Tibial nerve (tissue), 4 donors: Measurements from ENCODE around the gene SLC30A2. TPM values are rescaled to one million over a fixed set of nuclear protein-coding genes. Genes with fewer than 3 reads are reported as not detected.

Experiments
- DNase-seq, 2 donors: peaks; one replicate each; pipeline ENCODE4 v3.0.0-alpha.2; 2019; ENCODE audit warnings: low spot score in 2 of 2
- H3K27ac ChIP-seq, 4 donors: fragments of 200-600 bp; sonication (generic) in 3 of 4; one replicate each; pipeline ENCODE4 v1.5.1; 2017 to 2019; ENCODE audit warnings: mild to moderate bottlenecking in 1 of 4
- H3K27me3 ChIP-seq, 2 donors: fragments of 200-600 bp; sonication (generic) in 1 of 2; one replicate each; pipeline versions ENCODE4 v1.5.1 to v1.6.0; 2017 to 2019
- H3K36me3 ChIP-seq, 3 donors: fragments of 200-600 bp; sonication (generic); one replicate each; pipeline ENCODE4 v1.5.1; 2018 to 2019
- H3K4me1 ChIP-seq, 4 donors: fragments of 200-600 bp; sonication (generic) in 3 of 4; one replicate each; pipeline ENCODE4 v1.5.1; 2017 to 2019
- H3K4me3 ChIP-seq, 4 donors: fragments of 200-600 bp; sonication (generic) in 3 of 4; one replicate each; pipeline ENCODE4 v1.5.1; 2017 to 2019; ENCODE audit warnings: mild to moderate bottlenecking in 1 of 4, moderate library complexity in 1 of 4
- H3K9me3 ChIP-seq, 4 donors: fragments of 200-600 bp; sonication (generic) in 3 of 4; one replicate each; pipeline ENCODE4 v1.5.1; 2017 to 2019
- CTCF ChIP-seq, 5 experiments: fragments of 200-600 bp in 3 of 5; fragments of 450-650 bp in 2 of 5; sonication (generic) in 3 of 5; IDR thresholded peaks; one replicate each; pipeline ENCODE4 v1.5.1; 2016 to 2019; ENCODE audit warnings: antibody characterized with exemption in 5 of 5, mild to moderate bottlenecking in 3 of 5, moderate library complexity in 2 of 5
- EP300 ChIP-seq, 2 donors: sonication (generic); formaldehyde crosslinking; IDR thresholded peaks; one replicate each; pipeline ENCODE4 v1.6.1; 2017; ENCODE audit warnings: antibody characterized with exemption in 2 of 2, mild to moderate bottlenecking in 1 of 2
- POLR2A ChIP-seq, 2 donors: fragments of 450-650 bp; IDR thresholded peaks; one replicate each; pipeline ENCODE4 v1.6.1; 2017; ENCODE audit warnings: antibody characterized with exemption in 2 of 2, mild to moderate bottlenecking in 2 of 2, moderate library complexity in 2 of 2
- WGBS, 2 donors: methylation state at CpG; one replicate each; pipeline ENCODE4 v1.1.5; 2018; 5-methylcytosine and 5-hydroxymethylcytosine counted together
- total RNA-seq, 4 donors: library from RNA; depleted of rRNA; stranded (reverse); fragments of >200 nt; gene quantifications; one replicate each; pipeline ENCODE4 v1.1.0, GENCODE V29; 2016

The SLC30A2 gene
- total RNA-seq, 4 donors from 2014 or later, result not detected

- H3K36me3 ChIP-seq, result no peaks in the 10 kb centered on the region
- no peaks in the 10 kb centered on the region for H3K27me3 ChIP-seq
- TF ChIP-seq EP300 (IDR thresholded peaks at IDR 0.05) (peak in 1 of 2 donors; percentile 61), POLR2A (IDR thresholded peaks at IDR 0.05) (no peak), CTCF (IDR thresholded peaks at IDR 0.05) (no peak)
- H3K4me3 ChIP-seq, result no peak overlapping the region
- 74 to 85% methylated on average over 2 of the region's 2 CpGs for WGBS, 2 donors
- peaks cover 0 to 21% (median 0%) of the 10 kb centered on the region in 4 donors for H3K4me1 ChIP-seq
- DNase-seq, result peak in 1 of 2 donors; percentile 45
- H3K9me3 ChIP-seq, result no peaks in the 10 kb centered on the region
- H3K27ac ChIP-seq, result no peak overlapping the region
These were observed 30.6 kb downstream of the SLC30A2 start for GRCh38 chr1:26015358-26015757.

DNA sequence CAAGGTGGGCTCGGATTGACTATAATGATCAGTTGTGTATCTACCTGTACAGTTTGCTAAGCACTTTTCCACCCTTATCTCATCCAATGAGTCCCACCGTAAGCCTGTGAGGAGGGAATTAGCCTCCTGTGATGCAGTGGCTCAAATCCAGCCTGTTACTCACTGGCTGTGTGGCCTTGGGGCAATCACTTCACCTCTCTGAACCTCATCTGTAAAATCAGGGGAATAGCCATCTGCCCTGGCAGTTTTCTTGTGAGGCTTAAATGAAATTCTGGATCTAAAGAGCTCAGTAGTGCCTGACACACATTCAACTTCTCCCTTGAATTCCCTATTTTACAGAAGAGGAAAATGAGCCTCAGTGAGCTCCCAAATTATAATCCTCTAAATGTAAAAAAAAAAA, 31.7 kb downstream of the SLC30A2 start:
- no peak for TF ChIP-seq EP300 (IDR thresholded peaks at IDR 0.05)
- no peak for TF ChIP-seq CTCF (IDR thresholded peaks at IDR 0.05)
- TF ChIP-seq POLR2A (IDR thresholded peaks at IDR 0.05), result no peak
- no peaks in the 10 kb centered on the region for H3K27me3 ChIP-seq
- 89 to 91% methylated on average over 2 of the region's 2 CpGs for WGBS, 2 donors
- no peak for DNase-seq
- no peaks in the 10 kb centered on the region for H3K9me3 ChIP-seq
- H3K4me3 ChIP-seq, result no peak overlapping the region
- H3K27ac ChIP-seq, result no peak overlapping the region
- H3K4me1 ChIP-seq, result peaks cover 0 to 12% (median 0%) of the 10 kb centered on the region in 4 donors
- no peaks in the 10 kb centered on the region for H3K36me3 ChIP-seq

- DNase-seq, result no peak
- no peak overlapping the region for H3K27ac ChIP-seq
- no peak overlapping the region for H3K4me3 ChIP-seq
- no peak for TF ChIP-seq EP300 (IDR thresholded peaks at IDR 0.05)
- no peak for TF ChIP-seq CTCF (IDR thresholded peaks at IDR 0.05)
- TF ChIP-seq POLR2A (IDR thresholded peaks at IDR 0.05), result no peak
- H3K4me1 ChIP-seq, result peaks cover 0 to 12% (median 0%) of the 10 kb centered on the region in 4 donors
- no peaks in the 10 kb centered on the region for H3K9me3 ChIP-seq
- H3K36me3 ChIP-seq, result no peaks in the 10 kb centered on the region
- H3K27me3 ChIP-seq, result no peaks in the 10 kb centered on the region
- WGBS, 2 donors, result 71 to 82% methylated on average over 2 to 3 of the region's 3 CpGs
These were observed 33.1 kb downstream of the SLC30A2 start for GRCh38 chr1:26012864-26013263.

GRCh38 chr1:26010825-26011224, 35.1 kb downstream of the SLC30A2 start:
- no peaks in the 10 kb centered on the region for H3K36me3 ChIP-seq
- no peak overlapping the region for H3K27ac ChIP-seq
- TF ChIP-seq EP300 (IDR thresholded peaks at IDR 0.05), result no peak
- no peak for TF ChIP-seq CTCF (IDR thresholded peaks at IDR 0.05)
- TF ChIP-seq POLR2A (IDR thresholded peaks at IDR 0.05), result no peak
- no peak for DNase-seq
- H3K27me3 ChIP-seq, result no peaks in the 10 kb centered on the region
- no peaks in the 10 kb centered on the region for H3K9me3 ChIP-seq
- H3K4me3 ChIP-seq, result no peak overlapping the region
- WGBS, 2 donors, result 58 to 68% methylated on average over 3 of the region's 3 CpGs
- H3K4me1 ChIP-seq, result peaks cover 0 to 14% (median 3%) of the 10 kb centered on the region in 4 donors

DNA sequence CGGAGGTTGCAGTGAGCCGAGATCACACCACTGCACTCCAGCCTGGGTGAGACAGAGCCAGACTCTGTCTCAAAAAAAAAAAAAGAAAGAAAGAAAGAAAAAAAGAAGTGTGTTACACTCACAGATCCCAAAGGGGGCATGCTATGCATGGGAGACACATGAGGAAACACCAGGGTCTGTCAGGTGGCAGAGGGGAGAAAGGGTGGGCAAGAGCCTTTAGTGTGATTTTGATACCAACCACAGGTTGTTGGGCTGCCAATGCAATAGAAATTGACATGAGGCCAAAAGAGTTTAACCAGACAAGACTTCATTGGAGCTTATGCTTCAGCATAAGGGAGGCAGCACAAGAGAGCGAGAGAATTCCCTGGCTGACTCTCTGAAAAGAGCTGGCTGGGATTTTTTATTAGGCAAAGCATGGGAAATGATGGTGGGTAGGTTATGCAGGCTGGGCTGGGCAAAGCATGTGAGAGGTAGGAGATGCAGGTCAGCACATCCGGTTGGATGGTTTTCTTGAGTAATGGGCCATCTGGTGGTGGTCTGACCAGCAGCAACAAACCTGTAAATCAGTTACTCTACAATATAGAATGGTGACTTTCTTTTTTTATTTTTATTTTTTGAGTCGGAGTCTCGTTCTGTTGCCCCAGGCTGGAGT, 36.0 kb downstream of the SLC30A2 start:
- no peak for DNase-seq
- no peak overlapping the region for H3K4me3 ChIP-seq
- H3K27ac ChIP-seq, result no peak overlapping the region
- H3K4me1 ChIP-seq, result peaks cover 0 to 15% (median 11%) of the 10 kb centered on the region in 4 donors
- WGBS, 2 donors, result 50 to 57% methylated on average over 6 of the region's 6 CpGs
- H3K27me3 ChIP-seq, result no peaks in the 10 kb centered on the region
- no peak for TF ChIP-seq POLR2A (IDR thresholded peaks at IDR 0.05)
- TF ChIP-seq EP300 (IDR thresholded peaks at IDR 0.05), result no peak
- TF ChIP-seq CTCF (IDR thresholded peaks at IDR 0.05), result no peak
- H3K36me3 ChIP-seq, result no peaks in the 10 kb centered on the region
- no peaks in the 10 kb centered on the region for H3K9me3 ChIP-seq
